HEK293 (cell line): Measurements from ENCODE around the gene PDZD2.

Experiments
- CTCF ChIA-PET: fragments of 350-600 bp; formaldehyde crosslinking; extraction: SDS; loops from one replicate; lab custom pipeline; 2021; ENCODE audit warnings: antibody characterized with exemption; lab: Yijun Ruan, JAX
- POLR2A ChIA-PET: fragments of 300-600 bp; formaldehyde crosslinking; extraction: SDS; loops from one replicate; lab custom pipeline; 2020; ENCODE audit warnings: antibody characterized with exemption, inconsistent platforms; lab: Yijun Ruan, JAX
- H3K27ac ChIP-seq: fragments of 200-500 bp; sonication (Bioruptor generic); 2 replicates; pipeline ENCODE4 v1.5.1; 2014; ENCODE audit warnings: low read depth, low read length, control low read depth, inconsistent platforms; ENCODE audit errors: extremely low read depth
- H3K36me3 ChIP-seq, 2 experiments: fragments of 200-500 bp in 1 of 2; sonication (Bioruptor generic) in 1 of 2; 1 replicate in 1 of 2; 2 replicates in 1 of 2; pipeline ENCODE4 v1.5.1; 2014 to 2017; ENCODE audit warnings: inconsistent platforms in 2 of 2, low read length in 2 of 2; ENCODE audit not compliant: control insufficient read depth in 2 of 2, insufficient read depth in 1 of 2
- H3K4me1 ChIP-seq: fragments of 200-500 bp; sonication (Bioruptor generic); 2 replicates; pipeline ENCODE4 v1.5.1; 2014; ENCODE audit warnings: mild to moderate bottlenecking, low read length, inconsistent platforms; ENCODE audit not compliant: control insufficient read depth, insufficient read depth
- H3K4me3 ChIP-seq: 2 replicates; pipeline ENCODE4 v1.5.1; 2011; ENCODE audit warnings: low read depth, mild to moderate bottlenecking, control low read depth, low read length, moderate library complexity
- H3K9me3 ChIP-seq: fragments of 200-500 bp; sonication (Bioruptor generic); 2 replicates; pipeline ENCODE4 v1.5.1; 2014; ENCODE audit warnings: low read depth, low read length, inconsistent platforms; ENCODE audit not compliant: control insufficient read depth, insufficient read depth
- CTCF ChIP-seq: fragments of 450-650 bp; formaldehyde crosslinking; IDR thresholded peaks from 2 replicates; pipeline ENCODE4 v1.5.1; 2016; ENCODE audit warnings: missing biosample characterization, missing genetic modification characterization
- SCRT2 ChIP-seq: fragments of 450-650 bp; formaldehyde crosslinking; IDR thresholded peaks from 2 replicates; pipeline ENCODE4 v1.5.1; 2016; ENCODE audit warnings: missing biosample characterization, missing genetic modification characterization
- SP7 ChIP-seq: fragments of 450-650 bp; formaldehyde crosslinking; IDR thresholded peaks from 2 replicates; pipeline ENCODE4 v1.5.1; 2016; ENCODE audit warnings: missing biosample characterization, missing genetic modification characterization
- ZEB2 ChIP-seq: fragments of 450-650 bp; formaldehyde crosslinking; IDR thresholded peaks from 2 replicates; pipeline ENCODE4 v1.5.1; 2016; ENCODE audit warnings: missing biosample characterization, missing genetic modification characterization
- ZFP69B ChIP-seq: fragments of 450-650 bp; formaldehyde crosslinking; IDR thresholded peaks from 2 replicates; pipeline ENCODE4 v1.5.1; 2016; ENCODE audit warnings: missing biosample characterization, missing genetic modification characterization
- ZNF184 ChIP-seq: fragments of 450-650 bp; IDR thresholded peaks from 2 replicates; pipeline ENCODE4 v1.5.1; 2018; ENCODE audit warnings: missing biosample characterization, mild to moderate bottlenecking, missing genetic modification characterization
- ZNF19 ChIP-seq: fragments of 450-650 bp; formaldehyde crosslinking; IDR thresholded peaks from 2 replicates; pipeline ENCODE4; 2016; ENCODE audit warnings: missing biosample characterization, missing genetic modification characterization, low read depth
- ZNF2 ChIP-seq: fragments of 450-650 bp; formaldehyde crosslinking; IDR thresholded peaks from 2 replicates; pipeline ENCODE4 v1.5.1; 2016; ENCODE audit warnings: missing biosample characterization, missing genetic modification characterization
- ZNF24 ChIP-seq: fragments of 450-650 bp; formaldehyde crosslinking; IDR thresholded peaks from 2 replicates; pipeline ENCODE4 v1.5.1; 2016; ENCODE audit warnings: missing biosample characterization, missing genetic modification characterization
- ZNF341 ChIP-seq: fragments of 450-650 bp; formaldehyde crosslinking; IDR thresholded peaks from 2 replicates; pipeline ENCODE4; 2016; ENCODE audit warnings: low read depth, missing biosample characterization, missing genetic modification characterization
- ZNF404 ChIP-seq: fragments of 450-650 bp; formaldehyde crosslinking; IDR thresholded peaks from 2 replicates; pipeline ENCODE4 v1.5.1; 2017; ENCODE audit warnings: missing biosample characterization, missing genetic modification characterization
- ZNF473 ChIP-seq: fragments of 450-650 bp; formaldehyde crosslinking; IDR thresholded peaks from 2 replicates; pipeline ENCODE4 v1.5.1; 2017; ENCODE audit warnings: missing biosample characterization, missing genetic modification characterization
- ZNF501 ChIP-seq: fragments of 450-650 bp; formaldehyde crosslinking; IDR thresholded peaks from 2 replicates; pipeline ENCODE4 v1.5.1; 2016; ENCODE audit warnings: missing biosample characterization, missing genetic modification characterization
- ZNF530 ChIP-seq: fragments of 450-650 bp; formaldehyde crosslinking; IDR thresholded peaks from 2 replicates; pipeline ENCODE4 v1.5.1; 2016; ENCODE audit warnings: low read depth, missing biosample characterization, missing genetic modification characterization
- ZNF580 ChIP-seq: fragments of 450-650 bp; formaldehyde crosslinking; IDR thresholded peaks from 2 replicates; pipeline ENCODE4 v1.5.1; 2016; ENCODE audit warnings: missing biosample characterization, missing genetic modification characterization
- ZNF654 ChIP-seq: fragments of 450-650 bp; formaldehyde crosslinking; IDR thresholded peaks from 2 replicates; pipeline ENCODE4 v1.5.1; 2016; ENCODE audit warnings: low read depth, missing biosample characterization, missing genetic modification characterization
- ZNF660 ChIP-seq: fragments of 450-650 bp; IDR thresholded peaks from 2 replicates; pipeline ENCODE4 v1.5.1; 2018; ENCODE audit warnings: missing biosample characterization, mild to moderate bottlenecking, missing genetic modification characterization
- ZNF692 ChIP-seq: fragments of 450-650 bp; formaldehyde crosslinking; IDR thresholded peaks from 2 replicates; pipeline ENCODE4 v1.5.1; 2016; ENCODE audit warnings: missing biosample characterization, missing genetic modification characterization

PDZD2 gene

GRCh38 chr5:32090755-32091128 lies 451.8 kb downstream of the PDZD2 start:
- CTCF ChIA-PET: interaction anchor here (0.6 to 2.0 kb wide), 7 partner anchors 14 to 510 kb away, joined by 3 to 6 read pairs (median 3); no protein-coding TSS in a partner anchor
- TF ChIP-seq ZNF184 (tag by site-specific recombination) (no peak), ZNF530 (tag by site-specific recombination) (no peak), ZNF341 (tag by site-specific recombination) (no peak), ZNF2 (tag by site-specific recombination) (no peak), ZNF473 (tag by site-specific recombination) (no peak), ZNF580 (tag by site-specific recombination) (no peak)
- TF ChIP-seq, all 188 proteins: peak for 0
- H3K9me3 ChIP-seq: no peaks in the 10 kb centered on the region
- H3K27ac ChIP-seq: no peak overlapping the region
- no peaks in the 10 kb centered on the region for H3K36me3 ChIP-seq
- POLR2A ChIA-PET: no interaction called here
- no peaks in the 10 kb centered on the region for H3K4me1 ChIP-seq
- H3K4me3 ChIP-seq: no peak overlapping the region

GRCh38 chr5:32092938-32093812 lies 454.2 kb downstream of the PDZD2 start:
- no peaks in the 10 kb centered on the region for H3K9me3 ChIP-seq
- H3K36me3 ChIP-seq: peaks cover 3 to 5% of the 10 kb centered on the region in 2 experiments; a peak in 2 of 3 replicates
- TF ChIP-seq SP7 (tag by site-specific recombination): peak; percentile 31; the same call in 1 of the 2 replicates
- no peak for TF ChIP-seq ZNF19 (tag by site-specific recombination)
- TF ChIP-seq ZNF692: peak; percentile 19; the same call in 1 of the 2 replicates
- peak; percentile 63; the same call in 1 of the 2 replicates for TF ChIP-seq ZFP69B (tag by site-specific recombination)
- TF ChIP-seq ZNF654: peak; percentile 97
- TF ChIP-seq ZNF404: no peak
- 0 out of 2 replicates have a peak, but pooled peaks have one; percentile 3 for TF ChIP-seq ZEB2 (tag by site-specific recombination)
- peak; percentile 81 for TF ChIP-seq ZNF2 (tag by site-specific recombination)
- 0 out of 2 replicates have a peak, but pooled peaks have one; percentile 52 for TF ChIP-seq SCRT2 (tag by site-specific recombination)
- peak; percentile 57 for TF ChIP-seq ZNF660 (tag by site-specific recombination)
- no peak for TF ChIP-seq ZNF24 (tag by site-specific recombination)
- TF ChIP-seq CTCF (tag by site-specific recombination): peak; percentile 91
- 0 out of 2 replicates have a peak, but pooled peaks have one; percentile 49 for TF ChIP-seq ZNF501 (tag by site-specific recombination)
- POLR2A ChIA-PET: interaction anchor here (0.5 kb wide), 2 partner anchors 278 to 334 kb away, joined by 3 to 5 read pairs; no protein-coding TSS in a partner anchor
- H3K27ac ChIP-seq: no peak overlapping the region
- H3K4me1 ChIP-seq: no peaks in the 10 kb centered on the region
- CTCF ChIA-PET: interaction anchor here (0.6 to 2.3 kb wide), 41 partner anchors 9 to 892 kb away, joined by 3 to 54 read pairs (median 3); partner anchors contain the start of gene PDZD2
- no peak overlapping the region for H3K4me3 ChIP-seq
